SW480 (cell line): ENCODE results near the gene PLGRKT.

ENCODE experiments used
- DNase-seq: peaks from one replicate; pipeline ENCODE4 v3.0.0-alpha.2; 2016; ENCODE audit warnings: low spot score

PLGRKT gene

GRCh38 chr9:5310851-5311250 lies 126.9 kb downstream of the PLGRKT start:
- no peak for DNase-seq
